Activated CD4-positive, alpha-beta T cell treated with anti-CD3 and anti-CD28 coated beads for 36 hours (primary cell): Measurements from ENCODE around the gene SAV1. TPM values are rescaled to one million over a fixed set of nuclear protein-coding genes. Genes with fewer than 3 reads are reported as not detected.

ENCODE experiments used
- ATAC-seq: fragments of 200-7000 bp; cut with Tn5 transposase; one replicate; pipeline ENCODE4 v1.10.0; 2021; ENCODE audit warnings: mild to moderate bottlenecking, moderate library complexity
- CTCF ChIA-PET: fragments of 350-600 bp; sonication (Branson Sonifier 250); formaldehyde crosslinking; loops from one replicate; lab custom pipeline; 2021; ENCODE audit warnings: antibody characterized with exemption; lab: Charles Lee
- POLR2A ChIA-PET: fragments of 350-600 bp; sonication (Branson Sonifier 250); formaldehyde crosslinking; loops from one replicate; lab custom pipeline; 2021; ENCODE audit warnings: antibody characterized with exemption, inconsistent platforms; lab: Charles Lee
- DNase-seq: peaks from one replicate; pipeline ENCODE4 v3.0.0-alpha.2; 2020
- H3K27ac Mint-ChIP-seq: one replicate; pipeline ENCODE4 v1.8.0; 2021; ENCODE audit warnings: mixed read lengths
- H3K27me3 Mint-ChIP-seq: one replicate; pipeline ENCODE4 v1.8.0; 2021; ENCODE audit warnings: mixed read lengths
- H3K36me3 Mint-ChIP-seq: one replicate; pipeline ENCODE4 v1.8.0; 2021; ENCODE audit warnings: low read depth, mixed read lengths
- H3K4me1 Mint-ChIP-seq: one replicate; pipeline ENCODE4 v1.8.0; 2021; ENCODE audit warnings: mixed read lengths
- H3K4me3 Mint-ChIP-seq: one replicate; pipeline ENCODE4 v1.8.0; 2021; ENCODE audit warnings: mild to moderate bottlenecking, moderate library complexity, mixed read lengths
- H3K9me3 Mint-ChIP-seq: one replicate; pipeline ENCODE4 v1.8.0; 2021; ENCODE audit warnings: low read depth, mixed read lengths
- intact Hi-C, 2 experiments: fragments of 100-400 bp; cut with DNase I in 1 of 2; cut with micrococcal nuclease in 1 of 2; formaldehyde crosslinking; loops; one replicate each; pipeline versions ENCODE4 v1.14.2 to v1.15.1; 2022 to 2024; cut with DNase I, micrococcal nuclease
- total RNA-seq, 2 experiments: library from RNA; stranded (reverse); gene quantifications; one replicate each; pipeline ENCODE4 v1.2.3, GENCODE V29; 2021

The SAV1 gene
- total RNA-seq, 2 experiments from 2014 or later, result 13.6 TPM

- ATAC-seq (no peak), DNase-seq (no peak)
- ChIA-PET CTCF (interaction anchor here (1.2 to 3.6 kb wide), 4 partner anchors 12 to 169 kb away, joined by 3 to 16 read pairs (median 6); no protein-coding TSS in a partner anchor), POLR2A (interaction anchor here (1.2 kb wide), 1 partner anchor 156 kb away, joined by 10 read pairs; no protein-coding TSS in a partner anchor)
- no peak overlapping the region for H3K27ac Mint-ChIP-seq
- intact Hi-C loops, result no loop called here
- H3K9me3 Mint-ChIP-seq, result no peaks in the 10 kb centered on the region
- peaks cover 4% of the 10 kb centered on the region for H3K4me1 Mint-ChIP-seq
- H3K36me3 Mint-ChIP-seq, result no peaks in the 10 kb centered on the region
- H3K27me3 Mint-ChIP-seq, result no peaks in the 10 kb centered on the region
- H3K4me3 Mint-ChIP-seq, result no peak overlapping the region
Observed at GRCh38 chr14:50607761-50608160, 60.3 kb downstream of the SAV1 start.

- Mint-ChIP-seq H3K9me3 (no peaks in the 10 kb centered on the region), H3K4me1 (peaks cover 4% of the 10 kb centered on the region), H3K27ac (no peak overlapping the region), H3K27me3 (no peaks in the 10 kb centered on the region), H3K4me3 (no peak overlapping the region), H3K36me3 (no peaks in the 10 kb centered on the region)
- intact Hi-C loops, result no loop called here
- ChIA-PET CTCF (interaction anchor here (0.9 to 3.6 kb wide), 4 partner anchors 14 to 169 kb away, joined by 3 to 16 read pairs (median 6); no protein-coding TSS in a partner anchor), POLR2A (no interaction called here)
- peak; percentile 86 for ATAC-seq
- peak; percentile 74 for DNase-seq
Observed at GRCh38 chr14:50607181-50607580, 60.9 kb downstream of the SAV1 start.

- Mint-ChIP-seq H3K9me3 (no peaks in the 10 kb centered on the region), H3K36me3 (no peaks in the 10 kb centered on the region), H3K4me1 (peaks cover 4% of the 10 kb centered on the region), H3K27ac (no peak overlapping the region), H3K4me3 (no peak overlapping the region), H3K27me3 (no peaks in the 10 kb centered on the region)
- CTCF ChIA-PET, result interaction anchor here (0.6 to 3.6 kb wide), 6 partner anchors 119 to 1889 kb away, joined by 3 to 16 read pairs (median 4); no protein-coding TSS in a partner anchor
- ATAC-seq (no peak), DNase-seq (no peak)
- POLR2A ChIA-PET, result no interaction called here
- intact Hi-C loops, result no loop called here
Observed at GRCh38 chr14:50606468-50606867, 61.6 kb downstream of the SAV1 start.

GRCh38 chr14:50605766-50606165 is 62.3 kb downstream of the SAV1 start:
- Mint-ChIP-seq H3K27ac (no peak overlapping the region), H3K9me3 (no peaks in the 10 kb centered on the region), H3K36me3 (no peaks in the 10 kb centered on the region), H3K4me3 (no peak overlapping the region), H3K4me1 (peaks cover 4% of the 10 kb centered on the region), H3K27me3 (no peaks in the 10 kb centered on the region)
- intact Hi-C loops, result no loop called here
- POLR2A ChIA-PET, result no interaction called here
- CTCF ChIA-PET, result interaction anchor here (0.6 to 3.6 kb wide), 9 partner anchors 11 to 1890 kb away, joined by 3 to 16 read pairs (median 4); no protein-coding TSS in a partner anchor
- DNase-seq, result no peak
- no peak for ATAC-seq

- Mint-ChIP-seq H3K27ac (no peak overlapping the region), H3K4me1 (peaks cover 4% of the 10 kb centered on the region), H3K9me3 (no peaks in the 10 kb centered on the region), H3K4me3 (no peak overlapping the region), H3K36me3 (no peaks in the 10 kb centered on the region), H3K27me3 (no peaks in the 10 kb centered on the region)
- ATAC-seq, result no peak
- intact Hi-C loops, result loop anchor here in 1 of 2 experiments (5.0 kb wide), 1 partner anchor 259 kb away; no protein-coding TSS in a partner anchor
- CTCF ChIA-PET, result interaction anchor here (1.6 to 2.7 kb wide), 2 partner anchors 173 to 174 kb away, joined by 5 to 9 read pairs; no protein-coding TSS in a partner anchor
- POLR2A ChIA-PET, result no interaction called here
- DNase-seq, result no peak
Observed at GRCh38 chr14:50603565-50603964, 64.5 kb downstream of the SAV1 start.

GRCh38 chr14:50602035-50602434 is 66.1 kb downstream of the SAV1 start:
- Mint-ChIP-seq H3K27ac (no peak overlapping the region), H3K4me3 (no peak overlapping the region), H3K4me1 (no peaks in the 10 kb centered on the region), H3K27me3 (no peaks in the 10 kb centered on the region), H3K9me3 (no peaks in the 10 kb centered on the region), H3K36me3 (no peaks in the 10 kb centered on the region)
- ChIA-PET CTCF (interaction anchor here (0.5 to 2.9 kb wide), 9 partner anchors 13 to 258 kb away, joined by 3 to 26 read pairs (median 5); no protein-coding TSS in a partner anchor), POLR2A (no interaction called here)
- no peak for DNase-seq
- no peak for ATAC-seq
- intact Hi-C loops, result loop anchor here in 1 of 2 experiments (5.0 kb wide), 1 partner anchor 260 kb away; no protein-coding TSS in a partner anchor

- ATAC-seq, result no peak
- no peaks in the 10 kb centered on the region for H3K4me1 Mint-ChIP-seq
- POLR2A ChIA-PET, result no interaction called here
- CTCF ChIA-PET, result interaction anchor here (0.5 to 2.9 kb wide), 13 partner anchors 9 to 259 kb away, joined by 3 to 26 read pairs (median 3); no protein-coding TSS in a partner anchor
- H3K36me3 Mint-ChIP-seq, result no peaks in the 10 kb centered on the region
- no peaks in the 10 kb centered on the region for H3K9me3 Mint-ChIP-seq
- DNase-seq, result no peak
- H3K27ac Mint-ChIP-seq, result no peak overlapping the region
- no peak overlapping the region for H3K4me3 Mint-ChIP-seq
- intact Hi-C loops, result loop anchor here in 1 of 2 experiments (5.0 kb wide), 1 partner anchor 261 kb away; no protein-coding TSS in a partner anchor
- H3K27me3 Mint-ChIP-seq, result no peaks in the 10 kb centered on the region
Observed at GRCh38 chr14:50601394-50601793, 66.7 kb downstream of the SAV1 start.

- H3K9me3 Mint-ChIP-seq, result no peaks in the 10 kb centered on the region
- H3K4me1 Mint-ChIP-seq, result no peaks in the 10 kb centered on the region
- H3K27me3 Mint-ChIP-seq, result no peaks in the 10 kb centered on the region
- no peak for ATAC-seq
- H3K4me3 Mint-ChIP-seq, result no peak overlapping the region
- POLR2A ChIA-PET, result no interaction called here
- intact Hi-C loops, result loop anchor here (1.0 to 5.0 kb wide), 5 partner anchors 113 to 261 kb away; no protein-coding TSS in a partner anchor
- CTCF ChIA-PET, result interaction anchor here (0.5 to 2.9 kb wide), 13 partner anchors 9 to 259 kb away, joined by 3 to 26 read pairs (median 3); no protein-coding TSS in a partner anchor
- H3K36me3 Mint-ChIP-seq, result no peaks in the 10 kb centered on the region
- no peak for DNase-seq
- no peak overlapping the region for H3K27ac Mint-ChIP-seq
Observed at GRCh38 chr14:50600849-50601248, 67.3 kb downstream of the SAV1 start.

- Mint-ChIP-seq H3K36me3 (no peaks in the 10 kb centered on the region), H3K4me3 (no peak overlapping the region), H3K27me3 (no peaks in the 10 kb centered on the region), H3K27ac (no peak overlapping the region), H3K4me1 (no peaks in the 10 kb centered on the region), H3K9me3 (no peaks in the 10 kb centered on the region)
- ChIA-PET POLR2A (no interaction called here), CTCF (interaction anchor here (0.7 to 2.9 kb wide), 10 partner anchors 8 to 260 kb away, joined by 3 to 26 read pairs (median 7); no protein-coding TSS in a partner anchor)
- DNase-seq, result no peak
- peak; percentile 42 for ATAC-seq
- intact Hi-C loops, result loop anchor here (1.0 to 5.0 kb wide), 5 partner anchors 114 to 262 kb away; no protein-coding TSS in a partner anchor
Observed at GRCh38 chr14:50599700-50600444, 68.2 kb downstream of the SAV1 start.

- CTCF ChIA-PET, result interaction anchor here (1.0 to 2.6 kb wide), 7 partner anchors 9 to 261 kb away, joined by 3 to 9 read pairs (median 6); no protein-coding TSS in a partner anchor
- POLR2A ChIA-PET, result no interaction called here
- intact Hi-C loops, result no loop called here
Observed at GRCh38 chr14:50598765-50599164, 69.3 kb downstream of the SAV1 start.

GRCh38 chr14:50594577-50595316 is 73.4 kb downstream of the SAV1 start:
- ATAC-seq (no peak), DNase-seq (no peak)
- no peaks in the 10 kb centered on the region for H3K9me3 Mint-ChIP-seq
- no peaks in the 10 kb centered on the region for H3K27me3 Mint-ChIP-seq
- intact Hi-C loops, result no loop called here
- H3K4me3 Mint-ChIP-seq, result no peak overlapping the region
- H3K36me3 Mint-ChIP-seq, result no peaks in the 10 kb centered on the region
- H3K27ac Mint-ChIP-seq, result no peak overlapping the region
- CTCF ChIA-PET, result no interaction called here
- POLR2A ChIA-PET, result interaction anchor here (0.7 kb wide), 1 partner anchor 84 kb away, joined by 5 read pairs; no protein-coding TSS in a partner anchor
- H3K4me1 Mint-ChIP-seq, result no peaks in the 10 kb centered on the region

More at GRCh38 chr14:50598765-50599164, 69.3 kb downstream of the SAV1 start:
- Mint-ChIP-seq H3K4me3 (no peak overlapping the region), H3K4me1 (no peaks in the 10 kb centered on the region), H3K36me3 (no peaks in the 10 kb centered on the region), H3K9me3 (no peaks in the 10 kb centered on the region), H3K27ac (no peak overlapping the region), H3K27me3 (no peaks in the 10 kb centered on the region)
- ATAC-seq, result no peak
- DNase-seq, result no peak
